A673 (cell line): ENCODE results near the gene PADI1. TPM values are rescaled to one million over a fixed set of nuclear protein-coding genes. Genes with fewer than 3 reads are reported as not detected.

ENCODE experiments used
- BruUV-seq: library from RNA; stranded (reverse); fragments of 400-500 nt; replicated peaks from 2 replicates; lab custom pipeline; 2021; lab: Mats Ljungman, UMichigan
- CTCF ChIA-PET: fragments of 300-600 bp; sonication (Branson Sonifier 250); formaldehyde crosslinking; loops from one replicate; lab custom pipeline; 2022; ENCODE audit warnings: antibody characterized with exemption; lab: Charles Lee
- POLR2A ChIA-PET: fragments of 300-600 bp; sonication (Branson Sonifier 250); formaldehyde crosslinking; loops from one replicate; lab custom pipeline; 2022; ENCODE audit warnings: antibody characterized with exemption; ENCODE audit not compliant: low non-redundant PET; lab: Charles Lee
- DNase-seq: peaks from one replicate; pipeline ENCODE4 v3.0.0-alpha.2; 2015; ENCODE audit warnings: low spot score
- H3K27ac ChIP-seq: fragments of 200-600 bp; sonication (generic); 2 replicates; pipeline ENCODE4 v1.5.1; 2016; ENCODE audit warnings: mixed run types, low read depth, mild to moderate bottlenecking, mixed read lengths, antibody characterized with exemption, low read length; ENCODE audit not compliant: poor library complexity, severe bottlenecking
- H3K27me3 ChIP-seq: fragments of 200-600 bp; sonication (generic); replicated peaks from 2 replicates; pipeline ENCODE4 v1.6.1; 2017; ENCODE audit warnings: mixed run types, low read depth, mild to moderate bottlenecking, mixed read lengths, antibody characterized with exemption, low read length; ENCODE audit not compliant: insufficient read depth, poor library complexity
- H3K36me3 ChIP-seq: fragments of 200-600 bp; sonication (generic); 2 replicates; pipeline ENCODE4 v1.6.1; 2016; ENCODE audit warnings: mixed run types, mild to moderate bottlenecking, mixed read lengths, antibody characterized with exemption, low read length; ENCODE audit not compliant: insufficient read depth, poor library complexity, severe bottlenecking
- H3K4me1 ChIP-seq: fragments of 200-600 bp; sonication (generic); 2 replicates; pipeline ENCODE4 v1.6.1; 2017; ENCODE audit warnings: mixed run types, mild to moderate bottlenecking, mixed read lengths, antibody characterized with exemption, low read length; ENCODE audit not compliant: insufficient read depth, poor library complexity, severe bottlenecking
- H3K4me3 ChIP-seq: fragments of 200-600 bp; sonication (generic); 2 replicates; pipeline ENCODE4 v1.5.1; 2016; ENCODE audit warnings: low read depth, mixed run types, mild to moderate bottlenecking, mixed read lengths, low read length; ENCODE audit not compliant: poor library complexity, severe bottlenecking
- H3K9me3 ChIP-seq: fragments of 200-600 bp; sonication (generic); 2 replicates; pipeline ENCODE4 v1.6.1; 2016; ENCODE audit warnings: mixed run types, low read depth, mild to moderate bottlenecking, mixed read lengths, antibody characterized with exemption, low read length; ENCODE audit not compliant: poor library complexity, severe bottlenecking
- CTCF ChIP-seq: fragments of 300-800, 200-600 bp; sonication (generic); conservative IDR thresholded peaks from 2 replicates; pipeline ENCODE4 v1.5.1; 2017; ENCODE audit warnings: low read depth, mild to moderate bottlenecking, antibody characterized with exemption, low read length, moderate library complexity, mixed read lengths
- EZH2 ChIP-seq: fragments of 200-600 bp; sonication (generic); IDR thresholded peaks from 2 replicates; pipeline ENCODE4 v1.6.1; 2017; ENCODE audit warnings: borderline replicate concordance, low read depth, mild to moderate bottlenecking, mixed read lengths, antibody characterized with exemption, low read length; ENCODE audit not compliant: poor library complexity, severe bottlenecking
- intact Hi-C: fragments of 100-400 bp; cut with micrococcal nuclease; formaldehyde crosslinking; loops from one replicate; pipeline ENCODE4 v1.10.0; 2022; ENCODE audit not compliant: unreplicated experiment
- total RNA-seq: library from RNA; stranded (reverse); gene quantifications from 2 replicates; pipeline ENCODE4 v1.2.3, GENCODE V29; 2021

Gene PADI1
- total RNA-seq, 1 experiment from 2014 or later = 0.56 TPM

- intact Hi-C loops = no loop called here
- CTCF ChIA-PET = no interaction called here
These were observed 61.0 kb downstream of the PADI1 start for GRCh38 chr1:17265950-17266349.

GRCh38 chr1:17270891-17271765 lies 66.2 kb downstream of the PADI1 start:
- H3K36me3 ChIP-seq = no peaks in the 10 kb centered on the region
- CTCF ChIA-PET = no interaction called here
- DNase-seq = no peak
- H3K4me1 ChIP-seq = no peaks in the 10 kb centered on the region
- H3K27me3 ChIP-seq = no peaks in the 10 kb centered on the region
- no peak overlapping the region for H3K27ac ChIP-seq
- no peak overlapping the region for H3K4me3 ChIP-seq
- POLR2A ChIA-PET = no interaction called here
- TF ChIP-seq EZH2 (no peak), CTCF (no peak)
- intact Hi-C loops = no loop called here
- no TSS peak for BruUV-seq
- no peaks in the 10 kb centered on the region for H3K9me3 ChIP-seq

More at GRCh38 chr1:17265950-17266349, 61.0 kb downstream of the PADI1 start:
- POLR2A ChIA-PET = interaction anchor here (0.5 kb wide), 1 partner anchor 47 kb away, joined by 3 read pairs; no protein-coding TSS in a partner anchor
- no peaks in the 10 kb centered on the region for H3K4me1 ChIP-seq
- no peak overlapping the region for H3K4me3 ChIP-seq
- no peak for TF ChIP-seq CTCF
- TF ChIP-seq EZH2 = no peak
- no TSS peak for BruUV-seq
- no peaks in the 10 kb centered on the region for H3K27me3 ChIP-seq
- H3K36me3 ChIP-seq = no peaks in the 10 kb centered on the region
- H3K27ac ChIP-seq = no peak overlapping the region
- H3K9me3 ChIP-seq = no peaks in the 10 kb centered on the region
- no peak for DNase-seq

- H3K4me1 ChIP-seq = no peaks in the 10 kb centered on the region
- no peak overlapping the region for H3K27ac ChIP-seq
- H3K9me3 ChIP-seq = no peaks in the 10 kb centered on the region
- H3K4me3 ChIP-seq = no peak overlapping the region
- no peak for DNase-seq
- BruUV-seq = no TSS peak
- H3K27me3 ChIP-seq = no peaks in the 10 kb centered on the region
- POLR2A ChIA-PET = no interaction called here
- CTCF ChIA-PET = no interaction called here
- intact Hi-C loops = no loop called here
- no peaks in the 10 kb centered on the region for H3K36me3 ChIP-seq
- TF ChIP-seq EZH2 (no peak), CTCF (no peak)
These were observed 67.1 kb downstream of the PADI1 start for GRCh38 chr1:17272066-17272465.
